Activated CD8-positive, alpha-beta T cell treated with anti-CD3 and anti-CD28 coated beads for 36 hours (primary cell): Measurements from ENCODE around the gene MYO5C. TPM values are rescaled to one million over a fixed set of nuclear protein-coding genes. Genes with fewer than 3 reads are reported as not detected.

Experiments
- ATAC-seq: fragments of 200-7000 bp; cut with Tn5 transposase; one replicate; pipeline ENCODE4 v1.10.0; 2021; ENCODE audit warnings: mild to moderate bottlenecking, moderate library complexity
- CTCF ChIA-PET: fragments of 350-600 bp; sonication (Branson Sonifier 250); formaldehyde crosslinking; loops from one replicate; lab custom pipeline; 2021; ENCODE audit warnings: antibody characterized with exemption; lab: Charles Lee
- POLR2A ChIA-PET: fragments of 350-600 bp; sonication (Branson Sonifier 250); formaldehyde crosslinking; loops from one replicate; lab custom pipeline; 2021; ENCODE audit warnings: antibody characterized with exemption; lab: Charles Lee
- DNase-seq: peaks from one replicate; pipeline ENCODE4 v3.0.0-alpha.2; 2020
- H3K27ac Mint-ChIP-seq: one replicate; pipeline ENCODE4 v1.8.0; 2021; ENCODE audit warnings: mild to moderate bottlenecking, mixed read lengths
- H3K27me3 Mint-ChIP-seq: one replicate; pipeline ENCODE4 v1.8.0; 2021; ENCODE audit warnings: mixed read lengths
- H3K36me3 Mint-ChIP-seq: one replicate; pipeline ENCODE4 v1.8.0; 2021; ENCODE audit warnings: low read depth, mixed read lengths
- H3K4me1 Mint-ChIP-seq: one replicate; pipeline ENCODE4 v1.8.0; 2021; ENCODE audit warnings: low read depth, mixed read lengths
- H3K4me3 Mint-ChIP-seq: one replicate; pipeline ENCODE4 v1.8.0; 2021; ENCODE audit warnings: mild to moderate bottlenecking, moderate library complexity, mixed read lengths
- H3K9me3 Mint-ChIP-seq: one replicate; pipeline ENCODE4 v1.8.0; 2021; ENCODE audit warnings: mixed read lengths
- intact Hi-C: fragments of 100-400 bp; cut with micrococcal nuclease; formaldehyde crosslinking; loops from one replicate; pipeline ENCODE4 v1.10.0; 2022
- total RNA-seq, 2 experiments: library from RNA; stranded (reverse); gene quantifications; one replicate each; pipeline ENCODE4 v1.2.3, GENCODE V29; 2021
- TF ChIP-seq, protein P1 (sequence below): fragments of 200-600 bp; IDR thresholded peaks from one replicate; pipeline ENCODE4 v1.8.0; 2022; ENCODE audit warnings: antibody characterized with exemption, mild to moderate bottlenecking

Gene MYO5C
- total RNA-seq, 2 experiments from 2014 or later = 1.3 to 1.9 TPM

DNA sequence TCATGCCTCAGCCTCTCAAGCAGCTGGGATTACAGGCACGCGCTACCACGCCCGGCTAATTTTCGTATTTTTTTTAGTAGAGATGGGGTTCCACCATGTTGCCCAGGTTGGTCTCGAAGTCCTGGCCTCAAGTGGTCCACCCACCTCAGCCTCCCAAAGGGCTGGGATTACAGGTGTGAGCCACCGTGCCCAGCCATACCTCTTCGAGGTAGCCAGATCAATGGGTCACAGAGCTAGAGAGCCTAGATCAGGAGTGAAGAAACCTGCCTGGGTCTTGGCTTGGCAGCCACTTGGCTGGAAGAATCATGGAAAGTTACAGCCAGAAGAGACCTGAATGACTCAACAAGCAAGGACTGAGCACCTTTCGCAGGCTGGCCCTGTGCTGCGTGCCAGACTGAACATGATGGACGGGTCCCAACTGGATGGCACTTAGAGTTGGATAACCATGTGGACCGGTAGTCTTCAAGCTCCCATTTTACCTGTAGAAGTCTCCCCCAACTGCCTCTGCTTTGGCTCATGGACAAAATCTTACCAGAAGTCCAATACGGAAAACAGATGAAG, 134.1 kb downstream of the MYO5C start:
- TF ChIP-seq, protein P1, sequence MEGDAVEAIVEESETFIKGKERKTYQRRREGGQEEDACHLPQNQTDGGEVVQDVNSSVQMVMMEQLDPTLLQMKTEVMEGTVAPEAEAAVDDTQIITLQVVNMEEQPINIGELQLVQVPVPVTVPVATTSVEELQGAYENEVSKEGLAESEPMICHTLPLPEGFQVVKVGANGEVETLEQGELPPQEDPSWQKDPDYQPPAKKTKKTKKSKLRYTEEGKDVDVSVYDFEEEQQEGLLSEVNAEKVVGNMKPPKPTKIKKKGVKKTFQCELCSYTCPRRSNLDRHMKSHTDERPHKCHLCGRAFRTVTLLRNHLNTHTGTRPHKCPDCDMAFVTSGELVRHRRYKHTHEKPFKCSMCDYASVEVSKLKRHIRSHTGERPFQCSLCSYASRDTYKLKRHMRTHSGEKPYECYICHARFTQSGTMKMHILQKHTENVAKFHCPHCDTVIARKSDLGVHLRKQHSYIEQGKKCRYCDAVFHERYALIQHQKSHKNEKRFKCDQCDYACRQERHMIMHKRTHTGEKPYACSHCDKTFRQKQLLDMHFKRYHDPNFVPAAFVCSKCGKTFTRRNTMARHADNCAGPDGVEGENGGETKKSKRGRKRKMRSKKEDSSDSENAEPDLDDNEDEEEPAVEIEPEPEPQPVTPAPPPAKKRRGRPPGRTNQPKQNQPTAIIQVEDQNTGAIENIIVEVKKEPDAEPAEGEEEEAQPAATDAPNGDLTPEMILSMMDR = no peak
- intact Hi-C loops = no loop called here
- no peak for ATAC-seq
- ChIA-PET CTCF (interaction anchor here (0.7 to 8.2 kb wide), 8 partner anchors 8 to 66 kb away, joined by 3 to 43 read pairs (median 6); no protein-coding TSS in a partner anchor), POLR2A (interaction anchor here (0.8 to 1.4 kb wide), 2 partner anchors 32 to 69 kb away, joined by 3 read pairs; no protein-coding TSS in a partner anchor)
- Mint-ChIP-seq H3K27me3 (no peaks in the 10 kb centered on the region), H3K4me1 (peaks cover 20% of the 10 kb centered on the region), H3K4me3 (no peak overlapping the region), H3K27ac (no peak overlapping the region), H3K9me3 (no peaks in the 10 kb centered on the region), H3K36me3 (peaks cover 6% of the 10 kb centered on the region)
- no peak for DNase-seq

DNA sequence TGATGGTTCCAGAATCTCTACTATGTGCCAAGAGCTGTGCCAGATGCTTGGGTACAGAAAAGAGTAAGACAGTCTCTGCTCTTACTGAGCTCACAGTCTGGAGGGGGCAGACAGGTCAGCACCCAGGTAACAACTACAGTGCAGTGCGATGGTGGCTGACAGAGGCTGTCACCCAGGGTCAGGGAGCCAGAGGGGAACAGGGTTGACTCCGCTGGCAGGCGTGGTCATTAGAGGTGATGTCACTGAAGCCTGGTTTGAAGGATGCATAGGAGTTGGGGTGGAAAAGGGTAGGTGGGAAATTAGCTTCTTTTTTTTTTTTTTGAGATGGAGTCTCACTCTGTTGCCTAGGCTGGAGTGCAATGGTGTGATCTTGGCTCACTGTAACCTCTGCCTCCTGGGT, 136.0 kb downstream of the MYO5C start:
- ATAC-seq (no peak), DNase-seq (no peak)
- no peak overlapping the region for H3K27ac Mint-ChIP-seq
- peaks cover 6% of the 10 kb centered on the region for H3K36me3 Mint-ChIP-seq
- no peak overlapping the region for H3K4me3 Mint-ChIP-seq
- H3K4me1 Mint-ChIP-seq = peaks cover 2% of the 10 kb centered on the region
- intact Hi-C loops = no loop called here
- H3K27me3 Mint-ChIP-seq = no peaks in the 10 kb centered on the region
- CTCF ChIA-PET = interaction anchor here (0.6 to 2.1 kb wide), 5 partner anchors 21 to 90 kb away, joined by 3 to 7 read pairs (median 4); no protein-coding TSS in a partner anchor
- no peaks in the 10 kb centered on the region for H3K9me3 Mint-ChIP-seq
- TF ChIP-seq, protein P1 = no peak
- POLR2A ChIA-PET = no interaction called here

DNA sequence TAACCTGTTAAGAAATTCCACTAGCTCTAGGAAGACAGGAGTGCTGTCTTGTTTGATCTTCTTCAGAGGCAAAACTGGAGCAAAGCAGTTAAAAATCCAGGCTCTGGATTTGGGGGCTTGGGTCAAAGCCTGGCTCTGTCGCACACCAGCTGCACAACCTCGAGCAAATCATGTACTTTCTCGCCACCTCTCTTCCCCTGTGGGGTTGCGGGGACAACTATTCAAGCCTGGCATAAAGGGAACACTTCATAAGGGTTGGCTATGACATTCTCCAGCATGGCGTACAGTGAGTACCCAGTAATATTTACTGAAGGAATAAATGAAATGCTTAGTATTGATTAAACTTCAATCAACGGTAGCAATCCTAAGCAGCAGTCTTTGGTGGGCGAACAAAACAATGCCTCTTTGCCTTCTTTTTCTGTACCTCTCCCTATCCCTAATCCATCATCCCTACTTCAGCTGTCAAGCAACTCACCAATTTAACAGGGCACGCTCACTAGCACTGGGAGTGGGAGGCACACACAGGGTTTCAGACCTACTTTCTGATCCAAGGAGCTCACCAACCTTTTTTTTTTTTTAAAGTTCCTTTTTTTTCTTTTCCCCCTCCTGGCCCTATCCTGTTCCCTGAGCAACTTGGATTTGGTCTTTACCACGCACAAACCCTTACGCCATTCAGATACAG, 137.4 kb downstream of the MYO5C start:
- no peak for ATAC-seq
- POLR2A ChIA-PET = interaction anchor here (1.2 kb wide), 1 partner anchor 20 kb away, joined by 4 read pairs; no protein-coding TSS in a partner anchor
- Mint-ChIP-seq H3K9me3 (no peaks in the 10 kb centered on the region), H3K4me1 (no peaks in the 10 kb centered on the region), H3K27ac (no peak overlapping the region), H3K4me3 (no peak overlapping the region), H3K36me3 (peaks cover 6% of the 10 kb centered on the region), H3K27me3 (no peaks in the 10 kb centered on the region)
- CTCF ChIA-PET = interaction anchor here (0.7 to 2.1 kb wide), 11 partner anchors 8 to 138 kb away, joined by 3 to 9 read pairs (median 4); no protein-coding TSS in a partner anchor
- DNase-seq = no peak
- TF ChIP-seq, protein P1 = no peak
- intact Hi-C loops = no loop called here

DNA sequence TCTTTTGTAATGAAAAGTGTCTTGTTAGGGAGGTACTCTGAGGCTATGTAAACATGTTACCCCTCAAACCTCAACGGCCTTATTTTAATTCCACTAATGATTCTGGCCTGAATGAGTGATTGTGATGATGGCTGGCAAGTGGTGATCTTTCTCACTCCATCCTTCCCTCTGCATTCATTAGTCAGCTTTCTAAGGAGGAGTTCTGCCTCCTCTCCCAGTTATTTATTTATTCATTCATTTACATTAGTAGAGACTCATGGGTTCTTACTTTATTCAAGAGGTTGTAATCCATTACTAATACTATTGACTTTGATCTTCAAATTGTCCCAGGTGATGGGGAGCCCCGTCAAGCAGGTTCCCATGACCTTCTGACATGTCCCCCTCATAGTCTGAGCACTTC, 139.7 kb downstream of the MYO5C start:
- intact Hi-C loops = no loop called here
- H3K27ac Mint-ChIP-seq = no peak overlapping the region
- no peaks in the 10 kb centered on the region for H3K27me3 Mint-ChIP-seq
- H3K4me1 Mint-ChIP-seq = no peaks in the 10 kb centered on the region
- no peak for DNase-seq
- POLR2A ChIA-PET = no interaction called here
- CTCF ChIA-PET = interaction anchor here (0.9 to 1.2 kb wide), 3 partner anchors 15 to 53 kb away, joined by 3 to 4 read pairs (median 3); no protein-coding TSS in a partner anchor
- no peaks in the 10 kb centered on the region for H3K9me3 Mint-ChIP-seq
- H3K4me3 Mint-ChIP-seq = no peak overlapping the region
- H3K36me3 Mint-ChIP-seq = peaks cover 6% of the 10 kb centered on the region
- TF ChIP-seq, protein P1 = no peak
- ATAC-seq = no peak
